HG02642 (cell line): ENCODE results near the gene VSTM2B.
A peak's percentile ranks its signal among the peaks of the same experiment; 100 is the strongest.

ENCODE experiments used
- ATAC-seq: cut with Tn5 transposase; IDR thresholded peaks from one replicate; pipeline ENCODE4 v1.9.1; 2021; ENCODE audit warnings: mild to moderate bottlenecking; ENCODE audit not compliant: unreplicated experiment, poor library complexity

VSTM2B gene

DNA sequence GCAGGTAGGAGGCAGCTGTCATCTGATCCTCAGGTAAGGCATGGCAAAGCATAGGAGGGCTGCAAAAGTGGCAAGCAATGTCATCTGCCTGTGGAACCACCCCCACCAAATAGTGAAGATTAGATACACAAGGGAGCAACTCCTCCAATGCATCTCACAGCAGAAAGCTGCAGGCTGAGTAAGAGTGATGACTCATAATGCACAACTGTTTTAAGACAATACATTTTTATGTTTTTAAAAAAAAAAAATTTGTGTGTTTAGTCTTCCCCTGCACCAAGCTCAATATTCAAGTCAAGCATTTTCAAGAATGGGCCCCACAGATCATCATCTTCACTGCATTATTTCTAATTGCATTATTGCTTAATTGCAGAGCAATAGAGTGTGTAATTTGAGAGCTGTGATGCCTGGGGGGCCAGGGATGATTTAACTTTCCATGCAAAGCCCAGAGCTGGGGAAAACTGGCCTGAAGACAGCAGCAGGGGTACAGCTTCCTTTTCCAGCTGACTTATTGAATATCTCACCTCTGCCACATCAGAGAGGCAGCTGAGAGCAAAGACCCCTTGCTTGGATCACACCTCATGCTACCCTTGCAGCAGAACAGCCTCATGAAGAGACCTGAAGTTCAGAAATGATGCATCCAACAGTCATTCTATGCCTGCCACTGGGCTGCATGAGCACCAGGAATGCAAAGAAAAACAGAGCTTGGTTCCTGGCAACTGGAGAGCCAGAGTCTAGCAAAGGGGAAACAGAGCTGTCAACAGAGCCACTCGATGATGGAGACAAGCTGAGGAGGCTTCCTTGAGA lies 57.6 kb downstream of the VSTM2B start:
- ATAC-seq: no peak

DNA sequence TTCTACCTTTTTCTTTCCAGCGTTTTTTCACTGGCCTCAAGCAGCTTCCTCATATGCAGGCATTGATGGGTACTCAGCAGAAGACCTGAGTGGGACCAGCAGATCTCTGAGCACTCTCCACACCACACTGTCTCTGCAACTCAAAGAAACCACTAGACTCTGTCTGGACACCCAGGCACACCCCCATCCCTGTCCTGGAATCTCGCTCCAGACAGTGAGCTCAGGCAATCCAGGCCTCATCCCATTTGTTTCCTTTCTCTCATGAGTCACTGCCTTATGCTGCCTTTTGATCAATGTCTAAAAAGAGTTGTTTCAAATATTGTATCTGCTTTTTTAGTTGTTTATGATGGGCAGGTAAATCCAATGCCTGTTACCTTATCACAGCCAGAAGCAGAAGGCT lies 60.6 kb downstream of the VSTM2B start:
- ATAC-seq: no peak

DNA sequence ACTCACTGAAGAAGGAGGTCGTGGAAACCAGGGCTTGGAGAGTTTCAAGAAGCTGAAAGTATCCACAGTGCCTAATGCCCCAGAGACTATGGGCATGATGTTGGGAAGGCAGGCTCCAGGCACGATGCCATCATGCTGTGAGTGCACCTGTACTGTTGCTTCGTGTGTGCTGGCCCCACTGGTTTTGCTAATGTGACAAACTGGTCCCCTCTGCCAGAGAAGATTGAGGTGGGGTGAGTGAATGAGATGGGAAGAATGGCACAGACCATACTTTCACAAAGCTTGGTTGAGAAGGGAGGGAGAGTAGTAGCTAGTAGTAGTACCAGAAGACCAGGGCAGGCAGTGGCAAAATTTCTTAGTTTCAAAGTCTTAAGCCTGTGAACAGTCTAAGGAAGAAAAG lies 61.3 kb downstream of the VSTM2B start:
- no peak for ATAC-seq

DNA sequence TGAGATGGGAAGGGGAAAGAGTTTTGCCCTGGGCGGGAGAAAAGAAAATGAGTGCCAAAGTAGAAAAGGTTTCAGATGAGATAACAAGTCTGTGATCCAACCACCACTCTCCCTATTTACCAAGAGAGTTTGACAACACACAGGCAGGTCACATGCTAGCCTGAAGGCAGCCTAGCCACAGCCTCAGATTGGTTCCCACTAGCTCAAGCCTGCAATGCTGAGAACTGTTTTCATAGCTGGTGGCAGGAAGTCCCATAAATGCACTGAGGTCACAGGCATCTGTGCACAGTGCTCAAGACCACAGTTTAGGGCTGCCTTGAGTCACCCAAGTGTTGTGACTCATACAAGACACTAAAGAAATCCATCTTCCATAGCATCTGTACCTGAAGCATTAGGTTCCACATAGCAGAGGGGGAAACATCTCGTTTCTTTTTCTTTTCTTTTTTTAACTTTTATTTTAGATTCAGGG lies 61.8 kb downstream of the VSTM2B start:
- peak; percentile 84 for ATAC-seq

DNA sequence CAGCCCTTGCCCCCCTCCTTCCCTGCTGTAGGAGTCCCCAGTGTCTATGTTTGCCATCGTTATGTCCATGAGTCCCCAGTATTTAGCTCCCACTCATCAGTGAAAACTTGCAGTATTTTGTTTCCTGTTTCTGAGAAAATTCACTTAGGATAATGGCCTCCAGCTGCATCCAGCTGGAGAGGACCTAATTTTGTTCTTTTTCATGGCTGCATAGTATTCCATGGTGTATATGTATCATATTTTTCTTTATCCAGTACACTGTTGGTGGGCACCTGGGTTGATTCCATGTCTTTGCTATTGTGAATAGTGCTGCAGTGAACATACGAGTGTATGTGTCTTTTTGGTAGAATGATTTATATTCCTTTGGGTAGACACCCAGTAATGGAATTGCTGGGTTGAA lies 62.3 kb downstream of the VSTM2B start:
- ATAC-seq: no peak

DNA sequence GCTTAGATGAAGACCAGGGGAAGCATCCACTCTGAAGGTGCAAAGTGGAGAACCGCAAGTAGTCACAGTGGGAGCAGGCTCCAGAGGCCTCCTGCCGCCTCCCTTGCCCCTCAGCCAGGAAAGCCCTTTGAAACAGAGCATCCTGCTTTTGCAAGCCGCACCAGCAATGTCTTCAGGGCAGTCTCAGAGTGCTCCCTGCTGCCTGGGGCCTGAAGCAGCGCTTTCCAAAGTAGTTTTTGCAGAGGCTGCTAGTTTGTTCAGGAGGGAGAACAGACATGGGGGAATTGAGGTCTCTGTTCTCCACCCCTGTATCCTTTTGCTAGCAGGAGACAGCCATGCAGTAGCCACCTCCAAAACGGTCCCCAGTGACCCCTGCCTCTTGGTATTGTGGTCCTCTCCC lies 64.5 kb downstream of the VSTM2B start:
- no peak for ATAC-seq

DNA sequence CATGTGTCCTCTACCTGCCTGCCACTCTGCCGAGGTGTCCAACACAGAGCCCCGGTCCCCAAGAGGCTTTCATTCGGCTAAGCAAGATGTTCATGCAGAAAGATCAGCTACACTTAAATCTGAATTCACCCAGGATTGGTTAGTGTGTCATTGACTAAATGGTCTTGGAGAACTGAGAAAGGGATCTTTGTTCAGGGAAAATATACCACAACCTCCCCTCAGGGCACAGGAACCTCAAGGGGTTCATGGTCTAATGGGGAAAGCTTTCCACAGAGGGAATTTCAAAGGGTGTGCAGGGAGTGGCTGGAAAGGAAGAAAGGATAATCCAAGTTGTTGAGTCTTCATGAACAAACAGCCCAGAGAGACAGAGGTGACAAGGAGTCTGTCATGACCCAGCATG lies 65.9 kb downstream of the VSTM2B start:
- ATAC-seq: no peak

DNA sequence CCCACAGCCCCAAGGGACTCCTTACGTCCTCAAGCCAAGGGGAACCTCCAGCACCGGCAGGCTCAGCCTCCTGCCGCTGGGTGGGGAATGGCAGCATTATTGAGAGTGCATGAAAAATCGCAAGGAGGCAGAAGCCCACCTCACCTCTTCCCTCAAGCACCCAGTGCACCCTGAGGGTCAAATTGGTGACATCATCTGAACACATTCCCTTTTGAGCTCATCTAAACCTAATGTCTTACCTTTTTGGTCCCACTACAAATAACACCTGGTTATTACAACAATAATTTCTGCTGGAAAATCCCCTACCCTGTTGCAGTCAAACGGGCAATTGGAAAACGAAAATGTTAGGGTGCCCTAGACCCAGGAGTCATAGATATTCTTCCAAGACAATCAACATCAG lies 68.1 kb downstream of the VSTM2B start:
- no peak for ATAC-seq

DNA sequence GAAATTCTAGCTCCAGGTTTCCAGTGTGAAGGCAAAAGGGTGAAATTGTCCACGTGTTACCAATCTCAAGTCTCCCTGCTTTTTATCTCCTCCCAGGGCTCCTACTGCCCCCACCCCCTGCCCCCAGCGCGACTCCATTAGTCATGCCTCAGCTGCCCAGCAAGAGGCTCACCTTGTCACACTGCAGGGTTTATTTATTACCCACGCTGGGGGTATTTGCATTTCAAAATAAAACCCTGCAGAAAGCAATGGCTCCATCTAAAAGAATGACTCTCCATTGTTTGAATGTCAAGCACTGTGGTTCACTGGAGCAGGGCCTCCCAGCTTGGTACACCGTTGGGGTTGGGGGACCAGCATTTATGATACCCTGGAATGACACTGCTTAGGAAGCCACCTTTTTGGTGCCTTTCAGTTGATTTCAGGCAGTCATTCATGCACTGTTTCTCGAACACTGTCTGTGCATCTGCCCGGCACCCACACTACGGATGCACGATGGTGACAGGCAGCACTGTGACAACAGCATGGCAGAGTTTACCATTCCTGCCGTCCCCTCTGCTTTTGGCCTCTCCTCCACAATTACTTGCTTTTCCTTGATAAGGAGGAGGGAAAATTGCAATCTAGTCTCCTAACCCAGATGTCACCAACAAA lies 70.4 kb downstream of the VSTM2B start:
- ATAC-seq: no peak

DNA sequence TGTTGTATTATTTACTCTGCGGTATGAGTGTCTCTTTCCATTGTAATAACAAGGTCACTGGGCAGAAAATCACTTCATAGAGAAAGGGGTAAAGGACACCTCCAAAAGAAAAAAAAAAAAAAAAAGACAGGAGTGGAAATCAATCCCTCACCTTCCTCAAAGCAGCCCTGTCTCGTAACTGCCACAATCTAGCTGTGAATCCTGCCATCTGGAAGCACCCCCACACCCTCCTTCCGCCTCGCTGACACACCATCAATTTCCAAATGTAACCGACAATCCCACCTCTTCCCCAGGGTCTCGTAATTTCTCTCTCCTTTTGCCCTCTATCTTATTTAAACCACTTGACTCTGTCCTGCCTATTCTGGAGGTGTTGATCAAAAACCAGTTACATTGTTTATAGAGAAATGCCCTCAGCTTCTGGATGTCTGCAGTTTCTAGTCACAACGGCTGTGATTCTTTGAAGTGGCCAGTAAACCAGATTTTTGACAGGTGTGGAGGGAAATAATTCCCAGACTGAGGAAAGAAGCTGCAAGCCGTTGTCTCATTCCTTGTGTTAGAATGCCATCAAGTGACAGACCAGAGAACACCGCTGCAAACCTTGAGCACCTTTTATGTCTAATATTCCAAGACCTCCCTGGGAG lies 71.2 kb downstream of the VSTM2B start:
- ATAC-seq: no peak

DNA sequence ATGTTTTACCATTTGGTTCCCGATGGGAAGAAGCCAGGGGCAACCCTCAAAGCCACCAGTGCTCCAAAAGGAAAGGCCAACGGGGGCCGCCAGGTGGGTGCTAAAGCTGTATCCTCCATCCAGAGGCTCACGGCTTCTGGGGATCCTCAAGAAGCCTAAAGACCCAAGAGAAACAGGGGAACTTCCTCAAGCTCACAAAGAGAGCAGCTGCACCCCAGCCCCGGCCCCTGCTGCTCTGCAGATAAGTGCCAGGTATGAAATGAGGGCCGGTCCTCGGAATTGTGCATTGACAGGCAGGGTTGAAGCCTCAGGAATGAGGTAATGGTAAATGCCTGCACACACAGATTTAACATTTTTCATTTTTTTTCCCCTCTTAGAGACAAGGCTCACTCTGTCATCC lies 72.2 kb downstream of the VSTM2B start:
- no peak for ATAC-seq

DNA sequence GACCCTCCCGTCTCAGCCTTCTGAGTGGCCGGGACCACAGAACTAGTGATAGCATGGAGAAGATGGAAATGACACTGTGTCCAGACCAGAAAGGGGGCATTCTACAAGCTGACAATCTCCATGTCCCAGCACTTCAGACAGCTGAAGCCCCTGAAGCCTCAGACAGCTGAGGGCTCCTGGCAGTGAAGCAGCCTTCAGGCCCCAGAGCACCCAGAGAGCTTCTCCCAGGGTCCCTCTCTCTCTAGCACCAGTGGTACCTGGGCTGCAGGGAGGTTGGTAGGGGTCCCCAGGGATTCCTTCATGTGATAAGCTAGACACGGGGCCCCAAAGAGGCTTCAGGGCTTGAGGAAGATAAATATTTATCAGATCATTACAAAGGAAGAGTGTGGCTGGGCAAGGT lies 72.7 kb downstream of the VSTM2B start:
- ATAC-seq: no peak

DNA sequence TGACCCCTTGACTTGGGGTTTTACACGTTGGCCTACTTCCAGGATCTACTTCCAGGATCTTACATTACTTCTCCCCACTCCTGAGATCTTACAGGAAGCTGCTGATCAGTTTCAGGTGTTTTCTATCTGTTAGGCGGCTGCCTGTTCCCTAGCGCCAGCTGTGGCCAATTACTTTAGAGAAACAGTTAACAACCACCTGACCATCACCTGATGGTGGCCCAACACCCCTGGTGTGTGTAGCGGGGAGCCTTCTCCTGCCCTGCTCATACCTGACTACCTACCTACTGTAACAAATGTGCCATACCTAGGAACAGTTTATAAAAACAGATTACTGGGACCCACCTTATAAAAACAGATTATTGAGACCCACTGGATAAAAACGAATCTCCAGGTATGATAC lies 77.5 kb downstream of the VSTM2B start:
- no peak for ATAC-seq

DNA sequence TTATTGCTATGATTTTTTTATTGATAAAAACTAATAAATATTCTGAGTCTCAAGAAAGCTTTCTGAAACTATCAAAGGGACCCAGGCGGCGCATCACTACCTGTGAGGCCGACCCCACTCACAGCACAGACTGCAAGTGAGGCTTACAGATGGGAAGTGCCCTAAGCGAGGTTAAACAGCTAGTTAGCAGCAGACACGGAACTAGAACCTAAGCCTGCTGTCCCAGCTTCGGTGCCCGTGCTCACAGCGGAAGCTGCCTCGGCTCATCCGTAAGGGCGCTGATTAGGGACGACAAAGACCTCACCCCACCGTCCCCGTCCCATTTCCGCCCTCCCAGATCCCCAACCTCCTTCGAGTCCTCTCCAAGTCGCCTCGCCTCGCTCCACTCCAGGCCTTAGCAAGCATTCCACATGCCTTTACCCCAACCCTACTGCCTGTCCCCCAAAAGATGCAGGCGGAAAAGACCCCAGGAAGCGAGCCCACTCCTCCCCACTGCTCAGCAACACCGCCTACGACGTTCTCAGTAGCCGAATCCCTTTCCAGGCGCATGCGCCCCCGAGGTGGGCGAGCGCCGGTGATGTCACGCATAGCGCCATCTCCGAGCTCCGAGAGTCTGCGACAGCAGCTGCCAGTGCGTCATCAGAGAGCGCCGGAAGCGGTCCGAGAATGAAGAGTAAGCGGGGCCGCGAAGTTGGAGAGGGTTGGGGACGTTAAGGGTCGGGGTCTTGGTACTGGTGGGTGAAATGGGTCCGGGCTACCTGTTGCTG lies 80.0 kb downstream of the VSTM2B start, which contains the start of gene POP4:
Gene POP4 (plus strand): TSS at position 631 of the 767 bp plus-strand sequence. CDS start 36 bp downstream, at position 667.
- peak; percentile 71 for ATAC-seq

DNA sequence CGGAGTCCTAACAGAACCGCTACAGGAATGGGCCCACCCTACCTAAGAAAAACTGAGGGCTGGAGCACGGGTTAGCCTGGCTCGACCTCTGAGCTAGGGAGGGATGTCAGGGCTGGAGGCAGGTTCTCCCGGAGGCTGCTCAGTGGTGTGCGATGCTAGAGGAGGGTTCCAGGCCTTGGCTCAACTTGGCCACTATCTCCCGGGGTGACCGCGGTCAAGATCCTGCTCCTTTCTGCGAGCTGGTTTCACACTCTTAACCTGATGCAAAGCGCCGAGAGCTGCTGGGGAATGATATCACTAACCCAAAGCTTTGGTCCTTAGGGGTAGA lies 80.6 kb downstream of the VSTM2B start:
- peak; percentile 25 for ATAC-seq

DNA sequence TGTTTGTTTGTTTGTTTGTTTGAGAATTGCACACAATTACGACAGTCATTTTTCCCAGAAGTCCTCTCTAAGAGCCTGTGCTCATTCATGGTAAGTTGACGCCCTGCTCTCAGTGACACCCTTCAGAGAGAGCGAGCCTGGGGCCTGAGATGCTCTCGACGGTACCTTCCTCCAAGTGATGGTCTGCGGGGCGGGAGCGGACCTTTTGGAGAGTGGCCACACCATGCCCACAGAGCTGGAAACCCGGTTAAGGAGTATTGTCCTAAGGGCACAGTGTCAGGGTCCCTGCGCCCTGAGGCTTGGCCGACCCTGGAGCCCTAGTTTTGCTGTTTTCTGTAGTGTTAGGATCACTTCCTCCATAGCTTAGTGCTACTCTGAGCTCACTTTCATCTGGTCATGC lies 83.8 kb downstream of the VSTM2B start:
- no peak for ATAC-seq

DNA sequence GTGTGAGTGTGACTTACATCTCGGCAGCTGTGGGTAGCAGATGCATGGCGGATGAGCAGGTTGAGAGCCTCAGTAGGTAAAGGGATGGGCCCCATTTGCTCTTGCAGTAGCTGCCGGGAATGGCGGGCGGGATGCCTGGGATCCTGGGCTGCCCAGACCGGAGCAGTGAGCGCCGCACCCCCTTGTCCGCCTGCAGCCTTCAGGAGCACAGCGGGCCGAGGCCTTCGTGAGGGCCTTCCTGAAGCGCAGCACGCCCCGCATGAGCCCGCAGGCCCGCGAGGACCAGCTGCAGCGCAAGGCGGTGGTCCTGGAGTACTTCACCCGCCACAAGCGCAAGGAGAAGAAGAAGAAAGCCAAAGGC lies 84.4 kb downstream of the VSTM2B start:
- no peak for ATAC-seq

DNA sequence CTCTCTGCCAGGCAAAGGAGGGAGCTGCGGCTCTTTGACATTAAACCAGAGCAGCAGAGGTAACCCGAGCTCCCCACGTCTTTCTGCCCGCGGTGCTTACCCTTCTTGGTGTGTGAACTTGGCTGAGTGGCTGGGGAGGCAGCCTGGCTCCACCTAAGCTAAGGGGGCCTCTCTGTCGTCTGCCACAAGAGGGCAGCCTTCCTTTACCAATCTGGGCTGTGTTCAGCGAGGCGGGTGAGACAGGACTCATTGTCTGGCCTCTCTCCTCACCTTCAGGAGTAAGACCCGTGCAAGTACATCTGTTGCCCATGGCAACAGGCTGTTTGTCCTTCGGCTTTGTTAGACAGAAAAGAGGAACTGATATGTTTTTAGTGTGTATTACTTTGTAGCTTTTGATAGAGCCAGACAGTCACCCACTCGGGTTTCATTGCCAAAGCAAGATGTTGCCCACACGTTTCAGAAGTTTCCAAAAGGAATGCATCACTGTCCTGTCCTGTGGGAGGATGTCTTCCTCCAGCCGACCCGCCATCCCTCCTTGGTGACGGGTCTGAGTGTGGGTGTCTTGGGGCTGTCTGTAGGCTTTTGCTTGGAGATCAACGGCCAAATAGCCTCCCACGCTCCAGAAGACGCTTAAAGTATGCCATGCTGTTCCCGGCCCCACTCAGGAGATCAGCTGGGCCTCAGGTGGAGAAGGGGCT lies 84.9 kb downstream of the VSTM2B start:
- ATAC-seq: peak; percentile 72

DNA sequence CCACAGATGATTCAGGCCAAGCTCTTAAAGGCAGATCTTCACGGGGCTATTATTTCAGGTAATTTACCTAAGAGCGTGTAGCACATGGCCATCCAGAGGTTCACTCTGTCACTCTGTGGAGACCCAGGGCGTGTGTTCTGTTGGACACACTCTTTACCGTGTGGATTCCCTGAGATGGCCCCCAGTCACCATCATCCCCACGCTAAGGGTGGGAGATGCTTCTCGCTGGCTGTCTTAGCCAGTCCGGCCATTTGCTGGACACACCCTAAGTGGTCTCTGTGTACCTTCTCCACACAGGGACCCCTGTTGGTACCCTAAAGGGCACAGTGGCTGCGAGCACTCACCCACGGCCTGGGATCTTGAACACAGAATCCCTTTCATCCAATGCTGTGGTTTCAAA lies 86.3 kb downstream of the VSTM2B start:
- ATAC-seq: no peak
